Measurements from ENCODE around the gene LAMC2. TPM values are rescaled to one million over a fixed set of nuclear protein-coding genes. Genes with fewer than 3 reads are reported as not detected.
"Not testable (repeated sequence)": the region's sequence is repeated elsewhere in the genome, so short reads cannot be mapped to it uniquely, and the experiment has no call there.

LAMC2 gene
- total and polyA plus RNA-seq, 2 experiments from 2014 or later: 1.9 to 2.7 TPM

DNA sequence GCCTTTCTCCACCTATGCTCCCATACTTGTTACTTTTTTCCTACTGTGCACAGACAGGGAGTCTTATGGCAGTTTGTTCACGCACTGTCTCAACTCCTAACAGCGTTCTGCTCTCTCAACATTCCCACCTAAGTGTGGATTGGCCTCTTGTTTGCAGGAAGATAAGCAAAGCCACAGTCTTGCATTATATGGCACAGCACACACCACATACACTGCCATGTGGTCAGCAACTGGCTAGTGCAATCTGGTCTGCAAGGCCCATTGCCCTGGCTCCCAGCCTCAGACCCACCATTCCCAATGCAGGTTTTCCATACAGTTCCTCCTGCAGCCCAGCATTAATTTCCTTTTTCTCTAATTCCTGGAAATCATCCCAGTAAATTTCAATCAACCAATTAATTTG is 38.3 kb upstream of the LAMC2 start:
- TF ChIP-seq EZH2 (IDR thresholded peaks at IDR 0.05; ENCODE audit: insufficient read depth, poor library complexity, severe bottlenecking) (no peak), EZH2phosphoT487 (IDR thresholded peaks at IDR 0.05; ENCODE audit: insufficient read depth, low read depth) (no peak)
- DNase-seq: no peak
- H3K27ac ChIP-seq: peak overlapping the region; percentile 63
- H2AFZ ChIP-seq: no peak overlapping the region
- H4K20me1 ChIP-seq (ENCODE audit: insufficient read depth): no peaks in the 10 kb centered on the region
- H3K9me2 ChIP-seq (ENCODE audit: insufficient read depth): no peaks in the 10 kb centered on the region
- peaks cover 13% of the 10 kb centered on the region for H3K4me1 ChIP-seq (ENCODE audit: insufficient read depth)
- peaks cover 63% of the 10 kb centered on the region for H3F3A ChIP-seq (ENCODE audit: insufficient read depth)
- WGBS, 2 experiments (ENCODE audit: low coverage in 1 of 2, low lambda C conversion rate in 2 of 2, missing lambda C conversion rate in 2 of 2): 97 to 100% methylated on average over 2 of the region's 2 CpGs
- peaks cover 27% of the 10 kb centered on the region for H3K36me3 ChIP-seq (ENCODE audit: low read depth)
- no peaks in the 10 kb centered on the region for H3K27me3 ChIP-seq (replicated peaks; ENCODE audit: insufficient read depth)
- H3K79me2 ChIP-seq (ENCODE audit: insufficient read depth): no peaks in the 10 kb centered on the region
- no peak overlapping the region for H3K4me2 ChIP-seq (ENCODE audit: unreplicated experiment)
- no peaks in the 10 kb centered on the region for H3K9me3 ChIP-seq (ENCODE audit: low read depth)
- no peak overlapping the region for H3K9ac ChIP-seq
- in situ Hi-C loops (cut with MboI): no loop called here
- H3K4me3 ChIP-seq: no peak overlapping the region

DNA sequence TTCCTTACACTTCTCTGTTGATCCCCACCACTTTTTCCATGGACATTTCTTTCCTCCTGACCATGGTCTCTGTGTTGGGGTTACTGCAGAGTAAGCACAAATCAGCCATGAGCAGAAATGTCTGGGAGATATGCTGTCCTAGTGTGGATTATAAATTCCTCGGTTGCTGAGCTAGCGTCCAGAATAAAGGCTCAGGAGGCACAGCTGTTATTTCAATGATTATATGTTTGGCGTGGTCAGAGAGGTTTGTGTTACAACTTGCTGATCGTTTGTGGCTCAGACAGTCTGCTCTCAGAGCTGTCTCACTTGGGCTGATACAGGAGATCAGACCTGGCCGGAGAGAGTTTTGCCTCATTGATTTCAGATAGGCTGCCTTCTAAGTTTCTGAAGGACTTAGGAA is 37.5 kb upstream of the LAMC2 start:
- Histone ChIP-seq H3K79me2 (ENCODE audit: insufficient read depth) (no peaks in the 10 kb centered on the region), H3K9me3 (ENCODE audit: low read depth) (no peaks in the 10 kb centered on the region), H4K20me1 (ENCODE audit: insufficient read depth) (no peaks in the 10 kb centered on the region), H2AFZ (0 out of 2 replicates have a peak overlapping the region, but pooled peaks have one; percentile 21), H3K27ac (peak overlapping the region; percentile 63), H3F3A (ENCODE audit: insufficient read depth) (peaks cover 56% of the 10 kb centered on the region), H3K27me3 (replicated peaks; ENCODE audit: insufficient read depth) (no peaks in the 10 kb centered on the region), H3K4me1 (ENCODE audit: insufficient read depth) (peaks cover 13% of the 10 kb centered on the region), H3K36me3 (ENCODE audit: low read depth) (peaks cover 18% of the 10 kb centered on the region), H3K4me3 (no peak overlapping the region), H3K4me2 (ENCODE audit: unreplicated experiment) (no peak overlapping the region), H3K9ac (peak overlapping the region; percentile 40), H3K9me2 (ENCODE audit: insufficient read depth) (no peaks in the 10 kb centered on the region)
- TF ChIP-seq EZH2 (IDR thresholded peaks at IDR 0.05; ENCODE audit: insufficient read depth, poor library complexity, severe bottlenecking) (no peak), EZH2phosphoT487 (IDR thresholded peaks at IDR 0.05; ENCODE audit: insufficient read depth, low read depth) (no peak)
- in situ Hi-C loops (cut with MboI): no loop called here
- peak; percentile 65 for DNase-seq
- WGBS, 2 experiments (ENCODE audit: low coverage in 1 of 2, low lambda C conversion rate in 2 of 2, missing lambda C conversion rate in 2 of 2): 14 to 16% methylated on average over 5 of the region's 5 CpGs

DNA sequence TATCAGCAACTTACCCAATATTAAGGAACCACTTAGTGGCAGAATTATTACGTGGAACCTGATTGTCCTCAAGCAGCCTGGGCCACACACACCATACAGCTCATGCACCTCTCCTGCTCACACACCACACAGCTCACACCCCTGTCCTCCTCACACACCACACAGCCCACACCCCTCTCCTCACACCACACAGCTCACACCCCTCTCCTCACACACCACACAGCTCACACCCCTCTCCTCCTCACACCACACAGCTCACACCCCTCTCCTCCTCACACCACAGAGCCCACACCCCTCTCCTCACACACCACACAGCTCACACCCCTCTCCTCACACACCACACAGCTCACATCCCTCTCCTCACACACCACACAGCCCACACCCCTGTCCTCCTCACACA is 36.8 kb upstream of the LAMC2 start:
- H4K20me1 ChIP-seq (ENCODE audit: insufficient read depth): no peaks in the 10 kb centered on the region
- TF ChIP-seq EZH2phosphoT487 (IDR thresholded peaks at IDR 0.05; ENCODE audit: insufficient read depth, low read depth) (no peak), EZH2 (IDR thresholded peaks at IDR 0.05; ENCODE audit: insufficient read depth, poor library complexity, severe bottlenecking) (no peak)
- no peak overlapping the region for H3K9ac ChIP-seq
- peak overlapping the region; percentile 63 for H3K27ac ChIP-seq
- no peak overlapping the region for H3K4me3 ChIP-seq
- no peaks in the 10 kb centered on the region for H3K79me2 ChIP-seq (ENCODE audit: insufficient read depth)
- H3F3A ChIP-seq (ENCODE audit: insufficient read depth): peaks cover 52% of the 10 kb centered on the region
- no peaks in the 10 kb centered on the region for H3K27me3 ChIP-seq (replicated peaks; ENCODE audit: insufficient read depth)
- H3K9me2 ChIP-seq (ENCODE audit: insufficient read depth): no peaks in the 10 kb centered on the region
- H3K36me3 ChIP-seq (ENCODE audit: low read depth): peaks cover 12% of the 10 kb centered on the region
- 94% methylated on average over 1 of the region's 1 CpG for WGBS, 2 experiments (ENCODE audit: low coverage in 1 of 2, low lambda C conversion rate in 2 of 2, missing lambda C conversion rate in 2 of 2)
- no peak for DNase-seq
- no peak overlapping the region for H2AFZ ChIP-seq
- in situ Hi-C loops (cut with MboI): no loop called here
- H3K9me3 ChIP-seq (ENCODE audit: low read depth): no peaks in the 10 kb centered on the region
- H3K4me1 ChIP-seq (ENCODE audit: insufficient read depth): peaks cover 13% of the 10 kb centered on the region
- H3K4me2 ChIP-seq (ENCODE audit: unreplicated experiment): no peak overlapping the region

DNA sequence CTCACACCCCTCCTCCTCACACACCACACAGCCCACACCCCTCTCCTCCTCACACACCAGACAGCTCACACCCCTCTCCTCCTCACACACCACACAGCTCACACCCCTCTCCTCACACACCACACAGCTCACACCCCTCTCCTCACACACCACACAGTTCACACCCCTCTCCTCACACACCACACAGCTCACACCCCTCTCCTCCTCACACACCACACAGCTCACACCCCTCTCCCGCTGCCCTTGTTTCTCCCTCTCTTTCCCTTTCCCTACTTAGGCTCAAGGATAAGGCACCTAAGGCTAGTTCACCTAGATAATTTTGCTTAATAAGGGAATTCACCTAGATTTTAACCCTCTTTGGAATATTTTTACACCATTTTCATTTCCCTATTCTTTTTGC is 36.0 kb upstream of the LAMC2 start:
- H4K20me1 ChIP-seq (ENCODE audit: insufficient read depth); H2AFZ ChIP-seq; H3K9ac ChIP-seq; H3K4me3 ChIP-seq; H3K9me3 ChIP-seq (ENCODE audit: low read depth); in situ Hi-C loops (cut with MboI); DNase-seq; H3K4me2 ChIP-seq (ENCODE audit: unreplicated experiment); H3K79me2 ChIP-seq (ENCODE audit: insufficient read depth); H3K9me2 ChIP-seq (ENCODE audit: insufficient read depth); H3K36me3 ChIP-seq (ENCODE audit: low read depth); H3K27ac ChIP-seq; H3K27me3 ChIP-seq (replicated peaks; ENCODE audit: insufficient read depth): not testable (repeated sequence)
- WGBS, 2 experiments (ENCODE audit: low coverage in 1 of 2, low lambda C conversion rate in 2 of 2, missing lambda C conversion rate in 2 of 2): 92 to 97% methylated on average over 1 of the region's 1 CpG
- Histone ChIP-seq H3K4me1 (ENCODE audit: insufficient read depth) (peaks cover 13% of the 10 kb centered on the region), H3F3A (ENCODE audit: insufficient read depth) (peaks cover 50% of the 10 kb centered on the region)

DNA sequence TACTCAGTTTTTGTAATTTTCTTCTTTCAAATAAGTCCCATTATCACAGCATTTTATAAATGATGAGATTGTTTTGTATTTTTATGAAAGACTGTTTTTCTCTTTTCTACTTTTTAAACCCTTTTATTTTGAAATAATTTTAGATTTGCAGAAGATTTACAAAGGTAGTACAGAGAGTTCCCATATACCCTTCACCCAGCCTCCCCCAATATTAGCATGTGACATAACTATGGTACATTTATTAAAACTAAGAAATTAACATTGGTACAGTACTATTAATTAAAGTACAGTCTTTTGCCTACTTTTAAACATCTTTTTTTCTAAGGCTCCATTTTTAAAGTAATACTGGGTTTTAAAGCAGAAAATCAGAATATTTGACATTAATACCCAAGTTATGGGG is 35.6 kb upstream of the LAMC2 start:
- TF ChIP-seq EZH2phosphoT487 (IDR thresholded peaks at IDR 0.05; ENCODE audit: insufficient read depth, low read depth) (no peak), EZH2 (IDR thresholded peaks at IDR 0.05; ENCODE audit: insufficient read depth, poor library complexity, severe bottlenecking) (no peak)
- no peaks in the 10 kb centered on the region for H4K20me1 ChIP-seq (ENCODE audit: insufficient read depth)
- H3K27me3 ChIP-seq (replicated peaks; ENCODE audit: insufficient read depth): no peaks in the 10 kb centered on the region
- no peak for DNase-seq
- H3K36me3 ChIP-seq (ENCODE audit: low read depth): no peaks in the 10 kb centered on the region; the same call in 1 of the 2 replicates
- H2AFZ ChIP-seq: no peak overlapping the region
- H3K27ac ChIP-seq: no peak overlapping the region
- H3K4me1 ChIP-seq (ENCODE audit: insufficient read depth): peaks cover 13% of the 10 kb centered on the region
- no peaks in the 10 kb centered on the region for H3K79me2 ChIP-seq (ENCODE audit: insufficient read depth)
- no peaks in the 10 kb centered on the region for H3K9me3 ChIP-seq (ENCODE audit: low read depth)
- H3K4me3 ChIP-seq: no peak overlapping the region
- no peak overlapping the region for H3K4me2 ChIP-seq (ENCODE audit: unreplicated experiment)
- H3F3A ChIP-seq (ENCODE audit: insufficient read depth): peaks cover 47% of the 10 kb centered on the region
- H3K9ac ChIP-seq: no peak overlapping the region
- H3K9me2 ChIP-seq (ENCODE audit: insufficient read depth): no peaks in the 10 kb centered on the region
- in situ Hi-C loops (cut with MboI): no loop called here
